ENCODE results near the gene FBXW11.

DNA sequence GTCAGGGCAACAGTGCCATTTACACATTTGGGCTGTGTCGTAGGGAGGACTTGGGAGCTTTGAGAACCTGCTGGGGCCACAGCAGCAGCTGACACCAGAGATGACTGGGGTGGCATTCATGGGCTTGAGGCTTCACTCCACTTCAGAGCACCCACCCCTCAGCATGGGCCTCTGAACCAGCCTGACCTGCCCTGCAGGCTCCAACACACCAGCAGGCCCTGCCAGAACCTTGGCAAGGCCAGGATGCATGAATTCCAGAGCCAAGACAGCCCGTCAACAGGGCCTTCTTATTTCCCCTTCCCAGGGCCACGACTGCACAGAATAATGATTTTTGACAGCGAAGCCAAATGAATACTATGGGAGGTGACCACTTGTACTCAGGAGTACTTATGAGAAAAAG lies 143.8 kb downstream of the FBXW11 start:
- TF ChIP-seq, protein P1, sequence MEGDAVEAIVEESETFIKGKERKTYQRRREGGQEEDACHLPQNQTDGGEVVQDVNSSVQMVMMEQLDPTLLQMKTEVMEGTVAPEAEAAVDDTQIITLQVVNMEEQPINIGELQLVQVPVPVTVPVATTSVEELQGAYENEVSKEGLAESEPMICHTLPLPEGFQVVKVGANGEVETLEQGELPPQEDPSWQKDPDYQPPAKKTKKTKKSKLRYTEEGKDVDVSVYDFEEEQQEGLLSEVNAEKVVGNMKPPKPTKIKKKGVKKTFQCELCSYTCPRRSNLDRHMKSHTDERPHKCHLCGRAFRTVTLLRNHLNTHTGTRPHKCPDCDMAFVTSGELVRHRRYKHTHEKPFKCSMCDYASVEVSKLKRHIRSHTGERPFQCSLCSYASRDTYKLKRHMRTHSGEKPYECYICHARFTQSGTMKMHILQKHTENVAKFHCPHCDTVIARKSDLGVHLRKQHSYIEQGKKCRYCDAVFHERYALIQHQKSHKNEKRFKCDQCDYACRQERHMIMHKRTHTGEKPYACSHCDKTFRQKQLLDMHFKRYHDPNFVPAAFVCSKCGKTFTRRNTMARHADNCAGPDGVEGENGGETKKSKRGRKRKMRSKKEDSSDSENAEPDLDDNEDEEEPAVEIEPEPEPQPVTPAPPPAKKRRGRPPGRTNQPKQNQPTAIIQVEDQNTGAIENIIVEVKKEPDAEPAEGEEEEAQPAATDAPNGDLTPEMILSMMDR (IDR thresholded peaks at IDR 0.05), result no peak
- no peak for TF ChIP-seq POLR2A (IDR thresholded peaks at IDR 0.05)
